ENCODE data around the gene LRCH4. TPM values are rescaled to one million over a fixed set of nuclear protein-coding genes. Genes with fewer than 3 reads are reported as not detected.
"Not testable (repeated sequence)": the region's sequence is repeated elsewhere in the genome, so short reads cannot be mapped to it uniquely, and the experiment has no call there.

The LRCH4 gene
- total RNA-seq, 1 experiment from 2014 or later: 3.4 TPM

DNA sequence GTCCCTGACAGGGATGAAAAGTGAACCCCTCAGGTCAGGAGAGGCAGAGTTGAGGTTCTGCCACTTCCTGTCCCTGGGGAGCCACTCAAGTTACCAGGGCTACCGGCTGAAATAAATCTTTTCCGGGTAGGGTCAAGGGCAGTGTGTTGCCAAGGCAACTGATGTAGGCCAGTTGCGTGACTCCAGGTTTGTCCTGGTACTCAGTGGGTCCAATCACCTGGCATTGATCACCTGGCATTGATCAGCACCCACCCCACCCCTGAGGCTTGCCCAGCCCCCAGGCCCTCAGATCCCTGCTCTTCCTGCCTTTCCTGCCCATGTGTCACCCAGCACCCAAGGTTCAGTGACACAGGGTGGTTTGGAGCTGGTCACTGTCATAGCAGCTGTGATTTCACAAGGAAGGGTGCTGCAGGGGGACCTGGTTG, 18.2 kb downstream of the LRCH4 start:
- DNase-seq (ENCODE audit: low spot score): no peak

DNA sequence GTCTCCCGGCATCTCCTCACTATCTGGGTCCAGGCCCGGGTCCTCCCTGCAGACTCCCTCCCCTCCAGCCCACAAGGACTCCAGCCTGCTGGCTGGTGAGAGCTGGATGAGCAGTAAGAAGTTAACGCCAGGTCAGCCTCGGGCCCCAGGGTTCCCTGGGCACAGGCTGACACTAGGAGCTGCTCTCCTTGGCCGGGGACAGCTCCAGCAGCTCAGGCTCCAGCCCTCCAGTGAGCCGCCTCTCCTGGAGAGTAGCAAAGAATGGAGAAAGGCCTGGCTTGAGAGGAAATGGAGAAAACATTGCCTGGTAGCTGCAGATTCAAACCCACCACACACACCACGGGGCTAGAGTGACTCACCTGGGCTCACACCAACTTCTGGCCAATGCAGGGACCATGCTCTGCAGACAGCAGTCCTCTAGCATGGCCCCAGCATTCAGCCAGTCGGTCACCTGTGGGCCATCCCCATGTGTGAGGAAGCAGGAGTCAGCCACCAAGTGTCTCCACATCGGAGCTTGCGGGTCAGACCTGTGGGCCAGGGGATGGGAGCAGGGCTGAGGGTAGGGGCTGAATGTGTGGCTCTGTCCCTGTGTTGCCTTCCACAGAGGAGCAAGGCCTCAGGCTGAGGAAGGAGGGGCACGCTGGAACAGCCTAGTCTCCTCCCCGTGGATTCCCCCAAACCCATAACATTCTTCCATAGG, 18.7 kb downstream of the LRCH4 start:
- DNase-seq (ENCODE audit: low spot score): no peak

DNA sequence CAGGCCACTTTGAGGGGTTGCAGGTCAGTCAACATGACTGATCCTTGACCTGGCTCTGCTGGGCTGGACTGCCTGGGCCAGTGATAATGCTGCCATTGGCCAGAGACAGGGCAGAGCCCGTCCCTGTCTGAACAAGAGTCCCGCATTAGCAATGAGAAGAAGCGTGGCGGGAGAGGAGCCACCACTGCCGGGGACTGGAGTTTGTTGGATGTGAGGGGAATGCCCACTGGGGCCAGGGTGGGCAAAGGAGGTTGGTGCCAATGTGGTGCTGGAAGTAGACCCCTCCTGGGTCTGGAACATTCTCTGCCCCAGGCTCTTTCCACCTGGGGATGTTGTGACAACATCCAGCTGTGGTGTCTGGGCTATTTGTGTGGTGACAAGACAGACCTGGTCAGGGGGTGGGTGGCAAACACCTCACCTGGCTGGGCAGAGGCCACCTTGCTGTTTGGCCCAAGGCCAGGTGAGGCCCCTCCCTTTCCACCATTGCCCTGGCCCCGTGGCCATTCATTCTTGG, 19.9 kb downstream of the LRCH4 start:
- no peak for DNase-seq (ENCODE audit: low spot score)

DNA sequence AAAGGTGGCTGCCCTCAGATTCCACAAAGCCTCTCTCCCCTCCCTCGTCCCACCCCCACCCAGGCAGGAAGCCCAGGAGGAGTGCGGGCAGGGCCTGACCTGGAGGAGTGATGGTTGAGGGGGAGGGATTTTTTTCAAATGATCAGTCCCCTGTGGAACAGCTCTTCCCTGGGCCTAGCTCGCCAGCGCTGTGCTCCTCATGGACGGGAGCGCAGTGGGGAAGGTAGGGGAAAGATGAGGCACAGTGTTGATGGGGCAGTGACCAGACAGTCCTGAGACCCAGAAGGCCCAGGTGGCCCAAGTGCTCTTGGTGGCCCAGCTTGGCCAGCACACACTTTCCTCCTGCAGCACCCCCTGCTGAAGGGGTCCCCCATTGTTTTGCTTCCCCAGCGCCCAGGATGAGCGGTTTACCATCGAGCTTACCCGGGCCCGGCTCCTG, 20.8 kb downstream of the LRCH4 start:
- no peak for DNase-seq (ENCODE audit: low spot score)

DNA sequence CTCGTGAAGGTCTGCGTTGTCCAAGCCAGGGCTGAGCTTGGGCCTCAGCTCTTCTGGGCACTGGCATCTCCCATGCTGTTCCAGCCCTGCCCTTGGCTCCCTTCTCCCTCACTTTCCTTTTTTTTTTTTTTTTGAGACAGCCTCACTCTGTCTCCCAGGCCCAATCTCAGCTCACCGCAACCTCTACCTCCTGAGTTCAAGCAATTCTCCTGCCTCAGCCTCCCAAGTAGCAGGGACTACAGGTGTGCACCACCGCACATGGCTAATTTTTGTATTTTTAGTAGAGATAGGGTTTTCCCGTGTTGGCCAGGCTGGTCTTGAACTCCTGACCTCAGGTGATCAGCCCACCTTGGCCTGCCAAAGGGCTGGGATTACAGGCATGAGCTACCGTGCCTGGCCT, 21.5 kb downstream of the LRCH4 start:
- not testable (repeated sequence) for DNase-seq (ENCODE audit: low spot score)

DNA sequence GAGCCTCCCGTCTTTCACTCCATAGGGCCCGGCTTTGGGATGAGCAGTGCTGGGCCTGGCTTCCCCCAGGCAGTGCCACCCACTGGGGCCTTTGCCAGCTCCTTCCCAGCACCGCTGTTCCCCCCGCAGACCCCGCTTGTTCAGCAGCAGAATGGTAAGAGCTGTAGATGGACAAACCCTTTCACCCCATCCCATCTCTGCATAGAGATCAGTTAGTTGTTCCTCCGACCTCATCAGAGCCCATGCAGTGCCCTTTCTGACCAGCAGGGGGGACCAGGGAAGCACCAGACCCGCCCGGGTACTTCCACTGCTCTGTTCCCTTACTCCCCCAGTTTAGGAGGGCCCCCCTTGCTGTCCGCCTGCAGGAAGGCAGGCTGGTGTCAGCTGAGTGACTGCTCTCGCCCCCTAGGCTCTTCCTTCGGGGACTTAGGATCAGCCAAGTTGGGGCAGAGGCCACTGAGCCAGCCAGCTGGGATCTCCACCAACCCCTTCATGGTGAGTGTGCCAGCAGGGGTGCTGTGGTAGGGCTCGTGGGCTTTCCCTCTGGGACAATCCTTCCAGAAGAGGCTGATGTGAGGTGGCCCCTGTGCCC, 22.0 kb downstream of the LRCH4 start:
- DNase-seq (ENCODE audit: low spot score): peak; percentile 48

DNA sequence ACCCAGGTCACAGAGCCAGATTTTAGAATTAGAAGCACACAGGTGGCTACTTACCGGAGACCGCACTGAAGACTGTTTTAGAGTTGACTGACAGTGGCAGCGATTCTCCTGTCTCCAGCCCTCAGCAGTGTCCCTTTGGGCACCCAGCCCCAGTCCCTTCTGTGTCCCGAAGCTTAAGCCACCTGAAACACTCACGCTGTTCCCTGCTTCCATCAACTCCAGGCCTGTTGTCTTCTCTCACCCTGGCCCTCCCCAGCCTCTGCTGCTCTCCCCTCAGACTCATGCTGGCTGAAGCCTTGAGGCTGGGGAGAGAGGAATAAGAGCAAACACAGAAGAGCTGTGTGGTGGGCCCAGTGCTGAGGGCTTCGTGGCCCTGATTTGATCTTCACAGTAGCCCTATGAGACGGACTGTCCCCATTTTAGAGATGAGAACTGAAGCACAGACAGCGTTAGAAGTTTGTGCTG, 22.8 kb downstream of the LRCH4 start:
- DNase-seq (ENCODE audit: low spot score): no peak

GRCh38 chr7:100562195-100563099, 23.5 kb downstream of the LRCH4 start:
- DNase-seq (ENCODE audit: low spot score): no peak

DNA sequence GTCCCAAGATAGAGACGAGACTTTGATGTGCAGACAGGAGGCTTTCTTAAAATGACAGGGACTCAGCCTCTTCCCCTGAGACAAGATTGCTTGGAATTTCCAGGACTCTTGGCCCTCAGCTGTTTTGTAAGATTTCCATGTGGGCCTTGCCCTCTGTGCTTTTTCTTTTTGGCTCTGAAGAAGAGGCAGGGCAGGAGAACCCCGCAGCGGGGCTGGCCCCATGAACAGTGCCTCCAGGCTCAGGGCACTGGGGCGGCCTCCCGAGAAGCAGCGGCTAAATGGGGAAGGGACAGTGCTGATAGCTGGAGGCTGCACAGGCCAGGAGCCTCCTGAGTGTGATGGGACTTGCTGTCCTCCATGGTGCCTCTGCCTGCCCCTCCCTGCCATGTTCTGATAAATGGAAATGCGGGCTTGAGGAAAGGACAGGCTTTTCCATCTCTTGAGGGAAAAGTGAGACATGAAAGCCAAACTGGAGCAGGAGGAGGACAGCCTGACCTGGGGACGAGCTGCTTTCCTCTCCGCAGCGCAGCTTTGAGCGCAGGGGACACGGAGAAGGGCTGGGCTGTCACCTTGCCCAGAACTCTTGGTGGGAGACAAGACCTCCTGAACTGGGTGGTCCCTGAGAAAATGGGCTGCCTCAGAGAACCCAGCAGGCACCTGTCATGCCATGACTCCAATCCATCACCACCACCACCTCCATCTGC, 24.3 kb downstream of the LRCH4 start:
- DNase-seq (ENCODE audit: low spot score): no peak

DNA sequence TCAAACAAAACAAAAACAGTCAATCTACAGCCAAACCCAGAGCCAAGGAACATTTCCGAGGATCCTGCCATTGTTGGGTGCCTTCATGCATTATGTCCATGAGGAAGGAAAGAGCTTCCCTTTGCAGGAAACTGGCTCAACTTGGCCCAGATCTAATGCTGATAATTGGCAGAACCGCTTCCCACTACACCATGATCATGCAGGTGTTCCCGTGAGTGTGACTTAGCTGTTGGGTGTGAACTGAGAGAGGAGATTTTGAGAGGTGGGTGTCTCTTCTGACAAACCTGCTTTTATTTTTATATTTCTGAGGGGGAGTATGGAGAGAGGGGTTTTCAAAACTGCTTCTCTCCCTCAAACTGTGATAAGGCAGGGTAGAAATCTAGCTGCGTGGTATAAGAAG, 26.8 kb downstream of the LRCH4 start:
- DNase-seq (ENCODE audit: low spot score): no peak

DNA sequence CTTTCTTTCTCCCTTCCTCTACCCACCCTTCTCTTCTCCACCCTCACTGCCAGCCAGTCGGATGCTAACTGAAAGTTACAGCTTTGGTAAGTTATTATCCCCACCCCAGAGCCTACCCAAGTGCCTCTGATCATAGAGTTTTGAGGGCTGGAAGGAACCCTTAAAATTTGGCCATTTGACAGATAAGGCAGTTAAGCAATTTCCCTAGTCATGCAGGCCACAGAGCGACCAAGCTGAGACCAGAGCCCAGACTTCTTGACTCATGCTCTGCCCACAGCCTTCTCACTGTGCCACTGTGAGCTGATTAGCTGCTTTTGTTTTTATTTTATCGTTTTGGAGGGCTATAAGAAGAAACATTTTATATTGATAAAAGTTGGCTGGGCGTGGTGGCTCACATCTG, 29.4 kb downstream of the LRCH4 start:
- no peak for DNase-seq (ENCODE audit: low spot score)

GRCh38 chr7:100555701-100556100, 30.2 kb downstream of the LRCH4 start:
- no peak for DNase-seq (ENCODE audit: low spot score)

DNA sequence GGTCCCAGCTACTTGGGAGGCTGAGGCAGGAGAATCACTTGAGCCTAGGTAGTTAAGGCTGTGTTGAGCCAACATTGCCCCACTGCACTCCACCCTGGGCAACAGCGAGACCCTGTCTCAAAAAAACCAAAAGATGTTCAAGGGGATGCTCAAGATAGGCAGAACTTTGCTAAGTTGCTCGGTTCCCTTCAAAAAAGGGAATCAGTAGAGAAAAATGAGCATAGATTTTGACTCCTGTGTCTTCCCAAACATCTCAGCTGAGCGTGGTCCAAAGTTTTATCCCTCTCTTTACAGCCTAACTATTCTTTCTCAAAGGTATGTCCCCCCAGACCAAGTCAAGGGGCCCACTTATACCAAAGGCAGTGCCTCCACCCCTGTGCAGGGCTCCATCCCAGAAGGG, 32.9 kb downstream of the LRCH4 start:
- no peak for DNase-seq (ENCODE audit: low spot score)

GRCh38 chr7:100552532-100552931, 33.4 kb downstream of the LRCH4 start:
- DNase-seq (ENCODE audit: low spot score): no peak

DNA sequence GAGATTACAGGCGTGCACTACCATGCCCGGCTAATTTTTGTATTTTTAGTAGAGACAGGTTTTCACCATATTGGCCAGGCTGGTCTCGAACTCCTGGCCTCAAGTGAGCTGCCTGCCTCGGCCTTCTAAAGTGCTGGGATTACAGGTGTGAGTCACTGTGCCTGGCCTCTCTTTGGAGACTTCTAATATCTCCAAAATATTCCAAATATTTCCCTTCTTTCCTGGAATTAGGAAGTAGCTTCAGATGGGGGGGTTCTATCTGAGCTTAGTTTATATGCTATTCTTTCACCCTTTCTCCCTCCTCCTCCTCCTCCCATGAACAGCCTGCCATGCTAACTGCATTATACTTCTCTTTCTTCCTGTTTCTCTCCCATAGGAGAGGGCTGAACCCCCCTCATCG, 37.5 kb downstream of the LRCH4 start:
- DNase-seq (ENCODE audit: low spot score): not testable (repeated sequence)

- DNase-seq (ENCODE audit: low spot score): peak; percentile 75
These were observed 38.1 kb downstream of the LRCH4 start for GRCh38 chr7:100547872-100548271.

- DNase-seq (ENCODE audit: low spot score): no peak
These were observed 38.8 kb downstream of the LRCH4 start for GRCh38 chr7:100546926-100547800.

DNA sequence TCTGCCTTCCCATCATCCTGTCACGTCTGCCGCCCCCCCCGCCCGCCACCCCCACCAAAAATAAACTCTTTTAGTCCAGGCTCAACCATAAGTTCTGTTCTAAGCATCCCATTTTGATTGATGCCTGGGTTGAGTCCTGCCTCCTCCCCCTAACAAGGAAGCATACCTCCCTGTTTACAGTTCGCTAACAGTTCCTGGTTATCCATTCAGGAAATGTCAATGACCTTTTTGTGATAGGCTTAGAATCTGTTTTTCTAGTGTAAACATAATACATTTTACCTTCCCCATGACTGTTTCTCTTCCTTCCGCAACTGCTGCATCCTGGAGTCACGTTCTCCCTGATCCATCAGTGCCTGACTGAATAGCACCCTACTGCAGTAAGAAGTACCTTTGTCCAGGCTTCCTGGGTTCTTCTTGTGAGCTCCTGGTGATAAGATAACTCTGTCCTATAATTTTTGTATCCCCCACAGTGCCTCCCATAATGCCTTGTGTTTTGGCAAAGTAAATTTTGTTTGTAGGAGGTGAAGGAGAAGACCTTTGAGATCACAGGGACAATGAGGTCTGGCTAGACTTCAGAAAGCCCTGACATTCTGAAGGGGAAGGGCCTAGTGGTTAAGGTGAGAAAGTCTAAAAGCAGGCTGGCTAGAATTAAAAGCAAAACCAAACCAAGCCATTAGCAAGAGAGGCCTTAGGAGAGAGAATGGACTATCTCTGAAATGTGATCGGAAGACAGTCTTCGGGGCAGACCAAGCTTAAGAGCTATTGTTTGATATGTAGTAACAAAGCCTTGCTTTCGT, 39.6 kb downstream of the LRCH4 start:
- DNase-seq (ENCODE audit: low spot score): no peak

GRCh38 chr7:100545360-100546128, 40.4 kb downstream of the LRCH4 start:
- DNase-seq (ENCODE audit: low spot score): peak; percentile 93
